IgD-negative memory B cell (primary cell): Measurements from ENCODE around the gene CLEC2L. TPM values are rescaled to one million over a fixed set of nuclear protein-coding genes. Genes with fewer than 3 reads are reported as not detected.

Experiments
- H3K27ac Mint-ChIP-seq, 3 donors: one replicate each; pipeline ENCODE4 v1.8.0; 2020 to 2022; ENCODE audit warnings: mild to moderate bottlenecking in 3 of 3, mixed read lengths in 3 of 3, moderate library complexity in 1 of 3
- H3K27me3 Mint-ChIP-seq: one replicate; pipeline ENCODE4 v1.8.0; 2021; ENCODE audit warnings: mixed read lengths
- H3K36me3 Mint-ChIP-seq: one replicate; pipeline ENCODE4 v1.8.0; 2020; ENCODE audit warnings: mild to moderate bottlenecking, mixed read lengths
- H3K4me1 Mint-ChIP-seq, 3 donors: one replicate each; pipeline ENCODE4 v1.8.0; 2020 to 2022; ENCODE audit warnings: mixed read lengths in 3 of 3, mild to moderate bottlenecking in 1 of 3
- H3K4me3 Mint-ChIP-seq, 4 donors: one replicate each; pipeline ENCODE4 v1.8.0; 2020 to 2022; ENCODE audit warnings: mild to moderate bottlenecking in 4 of 4, mixed read lengths in 4 of 4, moderate library complexity in 3 of 4
- H3K9me3 Mint-ChIP-seq, 3 donors: one replicate each; pipeline ENCODE4 v1.8.0; 2020 to 2021; ENCODE audit warnings: mixed read lengths in 3 of 3, mild to moderate bottlenecking in 1 of 3
- polyA plus RNA-seq: library from polyadenylated mRNA; unstranded; fragments of 300-500 nt; fragmentation: Illumina TruSeq; gene quantifications from one replicate; pipeline ENCODE4 v1.2.3, GENCODE V29; 2021

CLEC2L gene
- polyA plus RNA-seq, 1 donor from 2014 or later, result not detected

- Mint-ChIP-seq H3K9me3 (peaks cover 5 to 10% (median 8%) of the 10 kb centered on the region in 3 donors), H3K4me3 (no peak overlapping the region), H3K27ac (peak overlapping the region in 1 of 3 donors; percentile 40)
These were observed 27.0 kb upstream of the CLEC2L start for GRCh38 chr7:139496528-139496927.

GRCh38 chr7:139500770-139501138 lies 22.7 kb upstream of the CLEC2L start:
- peak overlapping the region in 1 of 4 donors; percentile 16 for H3K4me3 Mint-ChIP-seq

More at GRCh38 chr7:139496528-139496927, 27.0 kb upstream of the CLEC2L start:
- Mint-ChIP-seq H3K36me3 (peaks cover 3% of the 10 kb centered on the region), H3K27me3 (peaks cover 12% of the 10 kb centered on the region), H3K4me1 (peaks cover 10 to 21% (median 20%) of the 10 kb centered on the region in 3 donors)

GRCh38 chr7:139502226-139502625 lies 21.3 kb upstream of the CLEC2L start:
- Mint-ChIP-seq H3K36me3 (no peaks in the 10 kb centered on the region), H3K4me3 (no peak overlapping the region), H3K4me1 (peaks cover 4 to 5% (median 5%) of the 10 kb centered on the region in 3 donors), H3K27me3 (peaks cover 8% of the 10 kb centered on the region), H3K9me3 (no peaks in the 10 kb centered on the region), H3K27ac (no peak overlapping the region)

More at GRCh38 chr7:139500770-139501138, 22.7 kb upstream of the CLEC2L start:
- Mint-ChIP-seq H3K27me3 (peaks cover 12% of the 10 kb centered on the region), H3K9me3 (no peaks in the 10 kb centered on the region), H3K27ac (no peak overlapping the region), H3K36me3 (no peaks in the 10 kb centered on the region), H3K4me1 (peaks cover 4 to 10% (median 8%) of the 10 kb centered on the region in 3 donors)

- no peaks in the 10 kb centered on the region for H3K27me3 Mint-ChIP-seq
- no peaks in the 10 kb centered on the region for H3K9me3 Mint-ChIP-seq
- peaks cover 0 to 1% (median 0%) of the 10 kb centered on the region in 3 donors for H3K4me1 Mint-ChIP-seq
- H3K4me3 Mint-ChIP-seq, result no peak overlapping the region
- peaks cover 2% of the 10 kb centered on the region for H3K36me3 Mint-ChIP-seq
- peak overlapping the region in 1 of 3 donors; percentile 38 for H3K27ac Mint-ChIP-seq
These were observed 17.9 kb upstream of the CLEC2L start for GRCh38 chr7:139505563-139505962.

- Mint-ChIP-seq H3K9me3 (no peaks in the 10 kb centered on the region), H3K27me3 (no peaks in the 10 kb centered on the region), H3K4me1 (peaks cover 0 to 3% (median 0%) of the 10 kb centered on the region in 3 donors), H3K36me3 (peaks cover 2% of the 10 kb centered on the region), H3K27ac (no peak overlapping the region), H3K4me3 (no peak overlapping the region)
These were observed 13.9 kb upstream of the CLEC2L start for GRCh38 chr7:139509535-139509934.

GRCh38 chr7:139511315-139511714 lies 12.2 kb upstream of the CLEC2L start:
- Mint-ChIP-seq H3K9me3 (no peaks in the 10 kb centered on the region), H3K27ac (peak overlapping the region in 1 of 3 donors; percentile 13), H3K4me3 (no peak overlapping the region), H3K4me1 (peaks cover 0 to 3% (median 0%) of the 10 kb centered on the region in 3 donors), H3K36me3 (peaks cover 2% of the 10 kb centered on the region), H3K27me3 (peaks cover 2% of the 10 kb centered on the region)

- Mint-ChIP-seq H3K9me3 (no peaks in the 10 kb centered on the region), H3K36me3 (no peaks in the 10 kb centered on the region), H3K27ac (no peak overlapping the region), H3K27me3 (peaks cover 6% of the 10 kb centered on the region), H3K4me3 (no peak overlapping the region), H3K4me1 (peaks cover 0 to 2% (median 0%) of the 10 kb centered on the region in 3 donors)
These were observed 8.2 kb upstream of the CLEC2L start for GRCh38 chr7:139515266-139515665.

GRCh38 chr7:139521439-139521838 lies 2.0 kb upstream of the CLEC2L start:
- Mint-ChIP-seq H3K4me3 (no peak overlapping the region), H3K27me3 (peaks cover 35% of the 10 kb centered on the region), H3K9me3 (peaks cover 2 to 4% (median 4%) of the 10 kb centered on the region in 3 donors), H3K4me1 (peaks cover 0 to 3% (median 0%) of the 10 kb centered on the region in 3 donors), H3K36me3 (peaks cover 2% of the 10 kb centered on the region), H3K27ac (no peak overlapping the region)

GRCh38 chr7:139522830-139523198 lies 671 bp upstream of the CLEC2L start:
- Mint-ChIP-seq H3K9me3 (peaks cover 2 to 7% (median 4%) of the 10 kb centered on the region in 3 donors), H3K27me3 (peaks cover 37% of the 10 kb centered on the region), H3K27ac (no peak overlapping the region), H3K4me3 (no peak overlapping the region), H3K4me1 (peaks cover 0 to 3% (median 0%) of the 10 kb centered on the region in 3 donors), H3K36me3 (peaks cover 2% of the 10 kb centered on the region)

- Mint-ChIP-seq H3K36me3 (peaks cover 2% of the 10 kb centered on the region), H3K27ac (no peak overlapping the region), H3K9me3 (peaks cover 2 to 10% (median 7%) of the 10 kb centered on the region in 3 donors), H3K4me3 (no peak overlapping the region), H3K4me1 (peaks cover 0 to 3% (median 0%) of the 10 kb centered on the region in 3 donors), H3K27me3 (peaks cover 39% of the 10 kb centered on the region)
These were observed 707 bp downstream of the CLEC2L start for GRCh38 chr7:139523968-139524815.

- peak overlapping the region in 1 of 4 donors; percentile 73 for H3K4me3 Mint-ChIP-seq
- H3K4me1 Mint-ChIP-seq, result peaks cover 0 to 3% (median 0%) of the 10 kb centered on the region in 3 donors
- H3K27ac Mint-ChIP-seq, result no peak overlapping the region
- H3K36me3 Mint-ChIP-seq, result peaks cover 2% of the 10 kb centered on the region
- peaks cover 2 to 10% (median 7%) of the 10 kb centered on the region in 3 donors for H3K9me3 Mint-ChIP-seq
- H3K27me3 Mint-ChIP-seq, result peaks cover 39% of the 10 kb centered on the region
These were observed 1.8 kb downstream of the CLEC2L start for GRCh38 chr7:139525239-139525638.

GRCh38 chr7:139525750-139526149 lies 2.3 kb downstream of the CLEC2L start:
- H3K9me3 Mint-ChIP-seq, result peaks cover 2 to 10% (median 7%) of the 10 kb centered on the region in 3 donors
- peaks cover 0 to 3% (median 0%) of the 10 kb centered on the region in 3 donors for H3K4me1 Mint-ChIP-seq
- H3K27me3 Mint-ChIP-seq, result peaks cover 39% of the 10 kb centered on the region
- peak overlapping the region in 1 of 4 donors; percentile 73 for H3K4me3 Mint-ChIP-seq
- no peak overlapping the region for H3K27ac Mint-ChIP-seq
- H3K36me3 Mint-ChIP-seq, result peaks cover 2% of the 10 kb centered on the region

- no peak overlapping the region for H3K4me3 Mint-ChIP-seq
- H3K9me3 Mint-ChIP-seq, result peaks cover under 1 to 6% (median 5%) of the 10 kb centered on the region in 3 donors
- peaks cover 0 to 3% (median 0%) of the 10 kb centered on the region in 3 donors for H3K4me1 Mint-ChIP-seq
- H3K27ac Mint-ChIP-seq, result peak overlapping the region in 1 of 3 donors; percentile 75
- peaks cover 2% of the 10 kb centered on the region for H3K36me3 Mint-ChIP-seq
- peaks cover 33% of the 10 kb centered on the region for H3K27me3 Mint-ChIP-seq
These were observed 3.4 kb downstream of the CLEC2L start for GRCh38 chr7:139526578-139527544.

GRCh38 chr7:139531094-139531493 lies 7.6 kb downstream of the CLEC2L start:
- Mint-ChIP-seq H3K9me3 (peaks cover 0 to 6% (median 2%) of the 10 kb centered on the region in 3 donors), H3K27ac (no peak overlapping the region), H3K27me3 (peaks cover 14% of the 10 kb centered on the region), H3K4me3 (no peak overlapping the region), H3K4me1 (no peaks in the 10 kb centered on the region), H3K36me3 (peaks cover 2% of the 10 kb centered on the region)
